Breast epithelium (tissue), 4 donors: ENCODE data around the gene RUBCNL. TPM values are rescaled to one million over a fixed set of nuclear protein-coding genes. Genes with fewer than 3 reads are reported as not detected.

ENCODE experiments used
- DNase-seq, 2 donors: peaks; one replicate each; pipeline ENCODE4 v3.0.0-alpha.2; 2019; ENCODE audit warnings: low spot score in 2 of 2
- H3K27ac ChIP-seq, 2 donors: fragments of 200-600 bp; sonication (generic) in 1 of 2; one replicate each; pipeline ENCODE4 v1.5.1; 2016 to 2019; ENCODE audit warnings: mild to moderate bottlenecking in 1 of 2
- H3K27me3 ChIP-seq, 2 donors: fragments of 200-600 bp; sonication (generic) in 1 of 2; one replicate each; pipeline versions ENCODE4 v1.5.1 to v1.6.0; 2017 to 2019; ENCODE audit warnings: control low read depth in 1 of 2, mild to moderate bottlenecking in 1 of 2
- H3K36me3 ChIP-seq: fragments of 200-600 bp; one replicate; pipeline ENCODE4 v1.5.1; 2019
- H3K4me1 ChIP-seq, 2 donors: fragments of 200-600 bp; sonication (generic); one replicate each; pipeline ENCODE4 v1.5.1; 2016 to 2019; ENCODE audit warnings: control low read depth in 1 of 2
- H3K4me3 ChIP-seq, 3 donors: fragments of 200-600 bp; sonication (generic); 1 replicate in 2 of 3; 2 replicates in 1 of 3; pipeline ENCODE4 v1.5.1; 2016 to 2019; ENCODE audit warnings: mild to moderate bottlenecking in 3 of 3, moderate library complexity in 2 of 3
- H3K9me3 ChIP-seq, 2 donors: fragments of 200-600 bp; sonication (generic) in 1 of 2; one replicate each; pipeline ENCODE4 v1.5.1; 2016 to 2019; ENCODE audit warnings: control low read depth in 1 of 2
- POLR2A ChIP-seq: fragments of 450-650 bp; IDR thresholded peaks from one replicate; pipeline ENCODE4 v1.6.1; 2016; ENCODE audit warnings: antibody characterized with exemption, mild to moderate bottlenecking, moderate library complexity
- POLR2AphosphoS5 ChIP-seq, 3 donors: sonication (generic); formaldehyde crosslinking; IDR thresholded peaks; one replicate each; pipeline ENCODE4 v1.6.1; 2017; ENCODE audit warnings: antibody characterized with exemption in 3 of 3
- intact Hi-C: fragments of 100-400 bp; cut with DNase I; formaldehyde crosslinking; loops from one replicate; pipeline ENCODE4 v1.15.1; 2023; ENCODE audit warnings: low total_unique reads
- total RNA-seq, 3 donors: library from RNA; depleted of rRNA; stranded (reverse); fragments of >200 nt; gene quantifications; one replicate each; pipeline ENCODE4 v1.1.0, GENCODE V29; 2016
- TF ChIP-seq, protein P1 (sequence below), 3 donors: fragments of 450-650 bp; IDR thresholded peaks; one replicate each; pipeline ENCODE4 v1.5.1; 2016 to 2017; ENCODE audit warnings: antibody characterized with exemption in 3 of 3, mild to moderate bottlenecking in 3 of 3, moderate library complexity in 3 of 3

The RUBCNL gene
- total RNA-seq, 3 donors from 2014 or later, result 2.1 to 8.2 (median 3.3) TPM

GRCh38 chr13:46354156-46355087, 32.6 kb downstream of the RUBCNL start:
- Histone ChIP-seq H3K27ac (peak overlapping the region; percentile 19 to 58), H3K36me3 (no peaks in the 10 kb centered on the region), H3K9me3 (no peaks in the 10 kb centered on the region), H3K27me3 (no peaks in the 10 kb centered on the region), H3K4me1 (no peaks in the 10 kb centered on the region), H3K4me3 (no peak overlapping the region)
- no peak for DNase-seq
- TF ChIP-seq POLR2A (no peak), POLR2AphosphoS5 (IDR thresholded peaks at IDR 0.05) (no peak)
- TF ChIP-seq, protein P1, sequence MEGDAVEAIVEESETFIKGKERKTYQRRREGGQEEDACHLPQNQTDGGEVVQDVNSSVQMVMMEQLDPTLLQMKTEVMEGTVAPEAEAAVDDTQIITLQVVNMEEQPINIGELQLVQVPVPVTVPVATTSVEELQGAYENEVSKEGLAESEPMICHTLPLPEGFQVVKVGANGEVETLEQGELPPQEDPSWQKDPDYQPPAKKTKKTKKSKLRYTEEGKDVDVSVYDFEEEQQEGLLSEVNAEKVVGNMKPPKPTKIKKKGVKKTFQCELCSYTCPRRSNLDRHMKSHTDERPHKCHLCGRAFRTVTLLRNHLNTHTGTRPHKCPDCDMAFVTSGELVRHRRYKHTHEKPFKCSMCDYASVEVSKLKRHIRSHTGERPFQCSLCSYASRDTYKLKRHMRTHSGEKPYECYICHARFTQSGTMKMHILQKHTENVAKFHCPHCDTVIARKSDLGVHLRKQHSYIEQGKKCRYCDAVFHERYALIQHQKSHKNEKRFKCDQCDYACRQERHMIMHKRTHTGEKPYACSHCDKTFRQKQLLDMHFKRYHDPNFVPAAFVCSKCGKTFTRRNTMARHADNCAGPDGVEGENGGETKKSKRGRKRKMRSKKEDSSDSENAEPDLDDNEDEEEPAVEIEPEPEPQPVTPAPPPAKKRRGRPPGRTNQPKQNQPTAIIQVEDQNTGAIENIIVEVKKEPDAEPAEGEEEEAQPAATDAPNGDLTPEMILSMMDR (IDR thresholded peaks at IDR 0.05), result no peak
- intact Hi-C loops, result no loop called here

- DNase-seq, result no peak
- TF ChIP-seq POLR2AphosphoS5 (IDR thresholded peaks at IDR 0.05), result peak in 1 of 3 donors; percentile 12
- TF ChIP-seq, protein P1 (IDR thresholded peaks at IDR 0.05), result no peak
- Histone ChIP-seq H3K27ac (no peak overlapping the region), H3K9me3 (no peaks in the 10 kb centered on the region), H3K36me3 (no peaks in the 10 kb centered on the region), H3K4me3 (no peak overlapping the region), H3K27me3 (no peaks in the 10 kb centered on the region), H3K4me1 (no peaks in the 10 kb centered on the region)
- intact Hi-C loops, result no loop called here
Measured at GRCh38 chr13:46352805-46353204, 34.2 kb downstream of the RUBCNL start.

DNA sequence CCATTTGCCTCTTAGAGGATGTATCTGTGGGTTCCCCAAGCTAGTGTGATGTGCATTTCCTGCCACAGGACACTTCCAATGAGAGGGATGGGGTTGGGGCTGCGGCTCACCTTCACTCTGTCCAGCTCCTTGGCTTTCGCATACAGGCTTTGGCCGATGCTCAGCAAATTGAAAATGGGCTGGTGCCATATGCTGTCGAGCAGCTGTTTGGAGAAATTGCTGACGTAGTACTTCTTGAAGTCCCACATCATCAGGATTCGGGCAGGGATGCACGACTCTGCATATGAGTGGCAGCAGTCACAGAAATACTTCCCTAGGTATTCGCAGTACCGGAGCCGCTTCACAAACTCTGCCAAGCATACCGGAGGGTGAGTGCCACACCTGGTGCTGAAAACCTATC, 37.0 kb downstream of the RUBCNL start:
- H3K36me3 ChIP-seq, result no peaks in the 10 kb centered on the region
- DNase-seq, result no peak
- intact Hi-C loops, result no loop called here

DNA sequence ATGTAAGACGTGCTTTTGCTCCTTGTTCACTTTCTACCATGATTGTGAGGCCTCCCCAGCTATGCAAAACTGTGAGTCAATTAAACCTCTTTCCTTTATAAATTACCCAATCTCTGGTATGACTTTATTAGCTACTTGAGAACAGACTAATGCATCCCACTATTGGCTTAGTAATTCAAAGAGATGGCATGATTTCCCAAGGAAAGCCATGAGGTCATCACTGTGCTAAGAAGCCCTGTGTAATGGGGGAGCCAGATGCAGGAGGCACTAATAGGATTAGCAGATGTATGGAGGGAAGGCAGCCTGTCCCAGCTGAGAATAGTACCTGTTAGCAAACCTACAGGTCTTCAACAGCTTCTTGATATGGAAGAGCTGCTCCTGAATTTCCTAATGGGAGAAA, 38.1 kb downstream of the RUBCNL start:
- no peak for DNase-seq
- Histone ChIP-seq H3K36me3 (no peaks in the 10 kb centered on the region), H3K27me3 (no peaks in the 10 kb centered on the region), H3K9me3 (no peaks in the 10 kb centered on the region), H3K27ac (no peak overlapping the region), H3K4me1 (no peaks in the 10 kb centered on the region), H3K4me3 (no peak overlapping the region)
- TF ChIP-seq POLR2A (no peak), POLR2AphosphoS5 (IDR thresholded peaks at IDR 0.05) (no peak)
- TF ChIP-seq, protein P1 (IDR thresholded peaks at IDR 0.05), result no peak
- intact Hi-C loops, result no loop called here

More for the DNA sequence above, 37.0 kb downstream of the RUBCNL start:
- H3K27ac ChIP-seq, result no peak overlapping the region
- no peaks in the 10 kb centered on the region for H3K4me1 ChIP-seq
- no peaks in the 10 kb centered on the region for H3K9me3 ChIP-seq
- H3K4me3 ChIP-seq, result no peak overlapping the region
- no peak for TF ChIP-seq POLR2AphosphoS5 (IDR thresholded peaks at IDR 0.05)
- TF ChIP-seq POLR2A, result no peak
- TF ChIP-seq, protein P1 (IDR thresholded peaks at IDR 0.05), result no peak
- no peaks in the 10 kb centered on the region for H3K27me3 ChIP-seq

- H3K27me3 ChIP-seq, result no peaks in the 10 kb centered on the region
- no peak for DNase-seq
- H3K36me3 ChIP-seq, result no peaks in the 10 kb centered on the region
- intact Hi-C loops, result no loop called here
- H3K4me1 ChIP-seq, result no peaks in the 10 kb centered on the region
- H3K27ac ChIP-seq, result no peak overlapping the region
- H3K4me3 ChIP-seq, result no peak overlapping the region
- no peaks in the 10 kb centered on the region for H3K9me3 ChIP-seq
- TF ChIP-seq, protein P1 (IDR thresholded peaks at IDR 0.05), result no peak
Measured at GRCh38 chr13:46347277-46347676, 39.8 kb downstream of the RUBCNL start.
